PC-9 (cell line): ENCODE measurements around the gene ATOX1. TPM values are rescaled to one million over a fixed set of nuclear protein-coding genes. Genes with fewer than 3 reads are reported as not detected.

Source experiments
- Bru-seq: library from RNA; stranded (reverse); fragments of 400-500 nt; gene quantifications from one replicate; lab custom pipeline; 2021; lab: Mats Ljungman, UMichigan
- BruChase-seq, 2 experiments: library from RNA; stranded (reverse); fragments of 400-500 nt; gene quantifications; one replicate each; lab custom pipeline; 2021; lab: Mats Ljungman, UMichigan
- BruUV-seq: library from RNA; stranded (reverse); fragments of 400-500 nt; replicated peaks from 2 replicates; lab custom pipeline; 2021; lab: Mats Ljungman, UMichigan
- CTCF ChIA-PET: fragments of 300-600 bp; sonication (Branson Sonifier 250); formaldehyde crosslinking; loops from one replicate; lab custom pipeline; 2022; ENCODE audit warnings: antibody characterized with exemption; lab: Charles Lee
- POLR2A ChIA-PET: fragments of 300-600 bp; sonication (Branson Sonifier 250); formaldehyde crosslinking; loops from one replicate; lab custom pipeline; 2022; ENCODE audit warnings: antibody characterized with exemption; ENCODE audit not compliant: unreplicated experiment; lab: Charles Lee
- DNase-seq, 2 experiments: peaks; one replicate each; pipeline versions ENCODE4 v3.0.0 to v3.0.0-alpha.2; 2015 to 2022; ENCODE audit warnings: mixed read lengths in 1 of 2
- H2AFZ ChIP-seq: fragments of 200-600 bp; sonication (generic); 2 replicates; pipeline ENCODE4 v1.8.1; 2017; ENCODE audit warnings: antibody characterized with exemption
- H3F3A ChIP-seq: fragments of 200-600 bp; sonication (generic); 2 replicates; pipeline ENCODE4 v1.8.1; 2017; ENCODE audit warnings: antibody characterized with exemption, mild to moderate bottlenecking, low read depth; ENCODE audit not compliant: insufficient read depth
- H3K27ac ChIP-seq: fragments of 200-600 bp; sonication (generic); 2 replicates; pipeline ENCODE4 v1.6.1; 2016; ENCODE audit warnings: mixed run types
- H3K27me3 ChIP-seq: fragments of 200-600 bp; sonication (generic); 2 replicates; pipeline ENCODE4 v1.6.1; 2016; ENCODE audit warnings: low read depth, mixed run types; ENCODE audit not compliant: insufficient read depth
- H3K36me3 ChIP-seq: fragments of 200-600 bp; sonication (generic); 2 replicates; pipeline ENCODE4 v1.6.1; 2016; ENCODE audit warnings: low read depth, mixed run types
- H3K4me1 ChIP-seq: fragments of 200-600 bp; sonication (generic); replicated peaks from 2 replicates; pipeline ENCODE4 v1.6.1; 2016; ENCODE audit warnings: mixed run types; ENCODE audit not compliant: insufficient read depth
- H3K4me2 ChIP-seq: fragments of 200-600 bp; sonication (generic); 2 replicates; pipeline ENCODE4 v1.6.1; 2017; ENCODE audit warnings: mixed run types
- H3K4me3 ChIP-seq: fragments of 200-600 bp; sonication (generic); 2 replicates; pipeline ENCODE4 v1.6.1; 2016; ENCODE audit warnings: mixed run types
- H3K79me2 ChIP-seq: fragments of 200-600 bp; sonication (generic); 2 replicates; pipeline ENCODE4 v1.6.1; 2017; ENCODE audit warnings: low read depth, mixed run types
- H3K9me2 ChIP-seq: fragments of 200-600 bp; sonication (generic); 2 replicates; pipeline ENCODE4 v1.8.1; 2017; ENCODE audit warnings: mild to moderate bottlenecking; ENCODE audit not compliant: insufficient read depth
- H3K9me3 ChIP-seq: fragments of 200-600 bp; sonication (generic); 2 replicates; pipeline ENCODE4 v1.8.1; 2016; ENCODE audit warnings: low read depth; ENCODE audit not compliant: insufficient read depth
- H4K20me1 ChIP-seq: fragments of 200-600 bp; sonication (generic); 2 replicates; pipeline ENCODE4 v1.8.1; 2017; ENCODE audit not compliant: insufficient read depth
- CTCF ChIP-seq: fragments of 200-600 bp; sonication (generic); conservative IDR thresholded peaks from 2 replicates; pipeline ENCODE4 v1.6.1; 2017; ENCODE audit warnings: mixed run types, antibody characterized with exemption, mild to moderate bottlenecking, moderate library complexity
- EZH2 ChIP-seq: fragments of 200-600 bp; sonication (generic); IDR thresholded peaks from 2 replicates; pipeline ENCODE4 v1.8.0; 2017; ENCODE audit warnings: antibody characterized with exemption, low read depth
- intact Hi-C: fragments of 100-400 bp; cut with micrococcal nuclease; formaldehyde crosslinking; loops from one replicate; pipeline ENCODE4 v1.10.0; 2022; ENCODE audit not compliant: unreplicated experiment
- long read RNA-seq: library from polyadenylated mRNA; stranded (forward); transcript quantifications from one replicate; pipeline ENCODE4 v2.0.0, GENCODE V29; 2022
- total RNA-seq: library from RNA; stranded (reverse); gene quantifications from 2 replicates; pipeline ENCODE4 v1.2.3, GENCODE V29; 2021

Gene ATOX1
- 175 and 201 TPM in 2 replicates for total RNA-seq
- Bru-seq, nascent RNA = percentile 78 among the genes with signal in this experiment
- BruChase-seq, experiment 1, labeled RNA remaining after a 2-hour chase = percentile 78 among the genes with signal in this experiment
- percentile 62 among the genes with signal in this experiment for BruChase-seq, experiment 2, labeled RNA remaining after a 6-hour chase
- long read RNA-seq, transcript ATOX1-201 (4 exons, 488 nt) = major isoform, 289 of 345 reads
- long read RNA-seq, partial matches to known transcripts = 2 of 345 reads
- long read RNA-seq, other reads (novel, unspliced or antisense) = 49 of 345 reads

- peaks cover 10% of the 10 kb centered on the region; the same call in 1 of the 2 replicates for H3F3A ChIP-seq
- H2AFZ ChIP-seq = peak within 1 kb of the TSS; percentile 94
- H3K27me3 ChIP-seq = no peaks in the 10 kb centered on the region
- POLR2A ChIA-PET = no interaction called here
- peak within 1 kb of the TSS; percentile 97 for H3K4me3 ChIP-seq
- H3K4me1 ChIP-seq = peaks cover 16% of the 10 kb centered on the region
- H4K20me1 ChIP-seq = no peaks in the 10 kb centered on the region
- CTCF ChIA-PET = no interaction called here
- no peaks in the 10 kb centered on the region for H3K9me3 ChIP-seq
- DNase-seq = peak; percentile 65 to 95
- intact Hi-C loops = loop anchor here (5.0 kb wide), 1 partner anchor 71 kb away; the partner anchor contains the start of gene SPARC
- TF ChIP-seq CTCF (no peak), EZH2 (no peak)
- H3K27ac ChIP-seq = 0 out of 2 replicates have a peak within 1 kb of the TSS, but pooled peaks have one; percentile 24
- peaks cover 45% of the 10 kb centered on the region for H3K79me2 ChIP-seq
- BruUV-seq = TSS peak; percentile 71
- H3K9me2 ChIP-seq = no peaks in the 10 kb centered on the region
- H3K4me2 ChIP-seq = peak within 1 kb of the TSS; percentile 91
- H3K36me3 ChIP-seq = no peaks in the 10 kb centered on the region
These were observed at the start of gene ATOX1 for GRCh38 chr5:151758430-151759241. TSS of gene ATOX1 (minus strand) at chr5:151758631. CDS start at chr5:151758551, 80 bp downstream.

GRCh38 chr5:151805414-151806223, 47.2 kb upstream of the ATOX1 start:
- H4K20me1 ChIP-seq = peaks cover 52% of the 10 kb centered on the region
- no peaks in the 10 kb centered on the region for H3K4me1 ChIP-seq
- H3F3A ChIP-seq = peaks cover 41% of the 10 kb centered on the region; the same call in 1 of the 2 replicates
- peaks cover 79% of the 10 kb centered on the region for H3K36me3 ChIP-seq
- H3K79me2 ChIP-seq = peaks cover 33% of the 10 kb centered on the region; the same call in 1 of the 2 replicates
- no peak overlapping the region for H2AFZ ChIP-seq
- DNase-seq = no peak
- H3K9me3 ChIP-seq = no peaks in the 10 kb centered on the region
- no peak for TF ChIP-seq CTCF
- no peak for TF ChIP-seq EZH2
- no peak overlapping the region for H3K27ac ChIP-seq
- intact Hi-C loops = loop anchor here (2.0 kb wide), 1 partner anchor 23 kb away; no protein-coding TSS in a partner anchor
- POLR2A ChIA-PET = no interaction called here
- CTCF ChIA-PET = no interaction called here
- H3K27me3 ChIP-seq = no peaks in the 10 kb centered on the region
- H3K9me2 ChIP-seq = no peaks in the 10 kb centered on the region
- no peak overlapping the region for H3K4me2 ChIP-seq
- no peak overlapping the region for H3K4me3 ChIP-seq
- BruUV-seq = no TSS peak

GRCh38 chr5:151800532-151800931, 42.1 kb upstream of the ATOX1 start:
- BruUV-seq = no TSS peak
- no peak for DNase-seq
- Histone ChIP-seq H3K27ac (no peak overlapping the region), H4K20me1 (peaks cover 85% of the 10 kb centered on the region), H3K9me3 (no peaks in the 10 kb centered on the region), H2AFZ (no peak overlapping the region), H3K79me2 (peaks cover 60% of the 10 kb centered on the region), H3K27me3 (no peaks in the 10 kb centered on the region), H3K4me2 (no peak overlapping the region), H3K9me2 (no peaks in the 10 kb centered on the region), H3F3A (peaks cover 48% of the 10 kb centered on the region; the same call in 1 of the 2 replicates), H3K36me3 (peaks cover 71% of the 10 kb centered on the region), H3K4me1 (no peaks in the 10 kb centered on the region), H3K4me3 (no peak overlapping the region)
- intact Hi-C loops = no loop called here
- ChIA-PET CTCF (no interaction called here), POLR2A (no interaction called here)
- no peak for TF ChIP-seq CTCF
